Parathyroid adenoma (tissue), 2 donors: Measurements from ENCODE around the gene ACTL8.
A peak's percentile ranks its signal among the peaks of the same experiment; 100 is the strongest.

Source experiments
- H2AFZ ChIP-seq: fragments of 300-600 bp; sonication (generic); one replicate; pipeline ENCODE4 v1.7.0; 2017; ENCODE audit warnings: antibody characterized with exemption, mild to moderate bottlenecking
- H3K27ac ChIP-seq: fragments of 300-600 bp; sonication (generic); one replicate; pipeline ENCODE4 v1.7.0; 2017
- H3K27me3 ChIP-seq: fragments of 300-600 bp; sonication (generic); one replicate; pipeline ENCODE4 v1.7.0; 2017; ENCODE audit warnings: low read length; ENCODE audit not compliant: control insufficient read depth, insufficient read depth
- H3K36me3 ChIP-seq: fragments of 300-600 bp; sonication (generic); one replicate; pipeline ENCODE4 v1.7.0; 2017; ENCODE audit warnings: low read length; ENCODE audit not compliant: control insufficient read depth, insufficient read depth
- H3K4me1 ChIP-seq: fragments of 300-600 bp; sonication (generic); one replicate; pipeline ENCODE4 v1.7.0; 2017; ENCODE audit warnings: control low read depth
- H3K4me2 ChIP-seq: fragments of 300-600 bp; sonication (generic); one replicate; pipeline ENCODE4 v1.7.0; 2017; ENCODE audit warnings: low read length
- H3K4me3 ChIP-seq: fragments of 300-600 bp; sonication (generic); one replicate; pipeline ENCODE4 v1.7.0; 2017; ENCODE audit warnings: low read depth, low read length
- H3K79me2 ChIP-seq: fragments of 300-600 bp; sonication (generic); one replicate; pipeline ENCODE4 v1.7.0; 2017; ENCODE audit warnings: control low read depth
- H3K9ac ChIP-seq: fragments of 300-600 bp; sonication (generic); one replicate; pipeline ENCODE4 v1.7.0; 2017; ENCODE audit warnings: mild to moderate bottlenecking
- H3K9me3 ChIP-seq: fragments of 300-600 bp; sonication (generic); one replicate; pipeline ENCODE4 v1.7.0; 2017; ENCODE audit warnings: low read length; ENCODE audit not compliant: control insufficient read depth
- TF ChIP-seq, protein P1 (sequence below): fragments of 300-600 bp; sonication (generic); IDR thresholded peaks from one replicate; pipeline ENCODE4 v1.7.0; 2017; ENCODE audit warnings: antibody characterized with exemption, mild to moderate bottlenecking
- donor health status: primary hyperparathyroidism.

The ACTL8 gene

DNA sequence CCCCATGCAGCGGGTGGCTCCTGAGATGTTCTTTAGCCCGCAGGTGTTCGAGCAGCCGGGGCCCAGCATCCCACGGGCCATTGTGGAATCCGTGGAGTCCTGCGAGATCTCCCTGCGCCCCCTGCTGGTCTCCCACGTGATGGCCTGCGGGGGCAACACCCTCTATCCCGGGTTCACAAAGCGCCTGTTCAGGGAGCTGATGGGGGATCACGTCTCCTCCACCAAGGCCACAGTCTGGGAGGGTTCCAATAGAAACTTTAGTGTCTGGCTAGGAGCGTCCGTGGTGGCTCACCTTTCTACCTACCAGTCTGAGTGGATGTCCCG, 71.0 kb downstream of the ACTL8 start:
- Histone ChIP-seq H3K4me2 (no peak overlapping the region), H3K9me3 (no peaks in the 10 kb centered on the region), H3K9ac (no peak overlapping the region), H2AFZ (no peak overlapping the region), H3K36me3 (no peaks in the 10 kb centered on the region), H3K27me3 (no peaks in the 10 kb centered on the region), H3K4me3 (no peak overlapping the region), H3K4me1 (no peaks in the 10 kb centered on the region), H3K27ac (no peak overlapping the region), H3K79me2 (no peaks in the 10 kb centered on the region)
- TF ChIP-seq, protein P1, sequence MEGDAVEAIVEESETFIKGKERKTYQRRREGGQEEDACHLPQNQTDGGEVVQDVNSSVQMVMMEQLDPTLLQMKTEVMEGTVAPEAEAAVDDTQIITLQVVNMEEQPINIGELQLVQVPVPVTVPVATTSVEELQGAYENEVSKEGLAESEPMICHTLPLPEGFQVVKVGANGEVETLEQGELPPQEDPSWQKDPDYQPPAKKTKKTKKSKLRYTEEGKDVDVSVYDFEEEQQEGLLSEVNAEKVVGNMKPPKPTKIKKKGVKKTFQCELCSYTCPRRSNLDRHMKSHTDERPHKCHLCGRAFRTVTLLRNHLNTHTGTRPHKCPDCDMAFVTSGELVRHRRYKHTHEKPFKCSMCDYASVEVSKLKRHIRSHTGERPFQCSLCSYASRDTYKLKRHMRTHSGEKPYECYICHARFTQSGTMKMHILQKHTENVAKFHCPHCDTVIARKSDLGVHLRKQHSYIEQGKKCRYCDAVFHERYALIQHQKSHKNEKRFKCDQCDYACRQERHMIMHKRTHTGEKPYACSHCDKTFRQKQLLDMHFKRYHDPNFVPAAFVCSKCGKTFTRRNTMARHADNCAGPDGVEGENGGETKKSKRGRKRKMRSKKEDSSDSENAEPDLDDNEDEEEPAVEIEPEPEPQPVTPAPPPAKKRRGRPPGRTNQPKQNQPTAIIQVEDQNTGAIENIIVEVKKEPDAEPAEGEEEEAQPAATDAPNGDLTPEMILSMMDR: peak; percentile 31

DNA sequence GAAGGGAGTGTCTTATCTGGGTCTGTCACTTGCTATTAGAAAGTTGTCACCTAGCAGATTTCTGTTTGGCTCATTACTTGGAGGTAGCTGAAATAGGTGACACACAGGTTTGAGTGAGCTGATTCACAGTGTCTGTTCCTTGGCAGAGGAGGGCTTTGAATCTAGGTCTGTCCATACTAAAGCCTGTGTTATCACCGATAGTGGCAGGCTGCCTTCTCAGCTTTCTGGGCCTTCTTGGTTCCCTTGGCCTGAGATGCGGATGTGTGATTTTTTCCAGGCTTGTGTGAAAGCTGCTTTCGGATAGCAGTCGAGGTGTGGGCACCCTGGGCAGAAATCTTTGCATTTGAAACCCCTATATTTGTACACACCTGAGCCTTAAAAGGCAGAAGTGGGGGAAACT, 73.9 kb downstream of the ACTL8 start:
- Histone ChIP-seq H3K9ac (no peak overlapping the region), H3K9me3 (no peaks in the 10 kb centered on the region), H3K79me2 (no peaks in the 10 kb centered on the region), H3K27ac (no peak overlapping the region), H2AFZ (no peak overlapping the region), H3K4me2 (no peak overlapping the region), H3K4me1 (no peaks in the 10 kb centered on the region), H3K36me3 (no peaks in the 10 kb centered on the region), H3K27me3 (no peaks in the 10 kb centered on the region), H3K4me3 (no peak overlapping the region)
- TF ChIP-seq, protein P1: no peak

DNA sequence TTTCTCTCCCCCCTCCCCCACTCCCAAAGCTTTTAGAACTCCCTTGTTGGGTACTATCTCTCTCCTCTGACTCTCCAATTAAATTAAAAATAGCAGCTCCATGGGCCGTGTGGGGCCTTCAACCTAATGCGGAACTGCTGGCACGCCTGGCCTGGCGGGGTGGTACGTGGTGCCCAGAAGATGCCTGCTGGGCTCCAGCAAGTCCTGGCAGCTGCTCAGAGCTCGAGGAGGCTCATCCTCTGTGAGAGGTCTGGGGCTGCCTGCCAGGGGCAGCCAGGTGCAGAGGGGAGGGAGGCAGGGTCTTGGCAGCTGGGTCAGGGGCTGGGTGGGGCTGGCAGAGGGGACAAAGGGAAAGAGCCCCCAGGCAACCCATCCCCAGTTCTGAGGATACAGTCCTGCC, 74.4 kb downstream of the ACTL8 start:
- Histone ChIP-seq H3K9ac (no peak overlapping the region), H2AFZ (no peak overlapping the region), H3K36me3 (no peaks in the 10 kb centered on the region), H3K4me1 (no peaks in the 10 kb centered on the region), H3K27ac (no peak overlapping the region), H3K79me2 (no peaks in the 10 kb centered on the region), H3K4me3 (no peak overlapping the region), H3K9me3 (no peaks in the 10 kb centered on the region), H3K4me2 (no peak overlapping the region), H3K27me3 (no peaks in the 10 kb centered on the region)
- TF ChIP-seq, protein P1: no peak

DNA sequence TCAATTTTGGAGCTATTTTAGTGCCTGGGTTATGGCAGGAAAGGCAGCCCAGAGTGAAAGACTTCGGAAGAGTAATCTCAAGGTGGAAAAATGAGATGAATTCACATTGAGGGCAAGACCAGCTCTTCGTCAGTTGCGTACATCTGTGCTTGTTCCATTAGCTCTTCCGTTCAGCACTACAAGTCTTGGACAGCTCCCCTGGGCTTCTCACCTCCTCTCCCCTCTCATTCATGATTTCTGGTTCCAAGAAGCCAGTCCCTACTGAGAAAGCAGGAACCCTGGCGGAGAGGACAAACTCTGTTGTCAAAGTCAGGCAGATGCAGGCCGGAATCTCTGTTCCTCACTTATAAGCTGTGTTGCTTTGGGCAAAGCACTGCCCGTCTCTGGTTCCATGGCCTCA, 76.5 kb downstream of the ACTL8 start:
- H3K36me3 ChIP-seq: no peaks in the 10 kb centered on the region
- no peak overlapping the region for H3K27ac ChIP-seq
- H3K9ac ChIP-seq: no peak overlapping the region
- TF ChIP-seq, protein P1: no peak
- no peaks in the 10 kb centered on the region for H3K27me3 ChIP-seq
- H3K9me3 ChIP-seq: no peaks in the 10 kb centered on the region
- no peak overlapping the region for H3K4me3 ChIP-seq
- no peak overlapping the region for H2AFZ ChIP-seq
- H3K4me2 ChIP-seq: no peak overlapping the region
- no peaks in the 10 kb centered on the region for H3K79me2 ChIP-seq
- H3K4me1 ChIP-seq: no peaks in the 10 kb centered on the region

DNA sequence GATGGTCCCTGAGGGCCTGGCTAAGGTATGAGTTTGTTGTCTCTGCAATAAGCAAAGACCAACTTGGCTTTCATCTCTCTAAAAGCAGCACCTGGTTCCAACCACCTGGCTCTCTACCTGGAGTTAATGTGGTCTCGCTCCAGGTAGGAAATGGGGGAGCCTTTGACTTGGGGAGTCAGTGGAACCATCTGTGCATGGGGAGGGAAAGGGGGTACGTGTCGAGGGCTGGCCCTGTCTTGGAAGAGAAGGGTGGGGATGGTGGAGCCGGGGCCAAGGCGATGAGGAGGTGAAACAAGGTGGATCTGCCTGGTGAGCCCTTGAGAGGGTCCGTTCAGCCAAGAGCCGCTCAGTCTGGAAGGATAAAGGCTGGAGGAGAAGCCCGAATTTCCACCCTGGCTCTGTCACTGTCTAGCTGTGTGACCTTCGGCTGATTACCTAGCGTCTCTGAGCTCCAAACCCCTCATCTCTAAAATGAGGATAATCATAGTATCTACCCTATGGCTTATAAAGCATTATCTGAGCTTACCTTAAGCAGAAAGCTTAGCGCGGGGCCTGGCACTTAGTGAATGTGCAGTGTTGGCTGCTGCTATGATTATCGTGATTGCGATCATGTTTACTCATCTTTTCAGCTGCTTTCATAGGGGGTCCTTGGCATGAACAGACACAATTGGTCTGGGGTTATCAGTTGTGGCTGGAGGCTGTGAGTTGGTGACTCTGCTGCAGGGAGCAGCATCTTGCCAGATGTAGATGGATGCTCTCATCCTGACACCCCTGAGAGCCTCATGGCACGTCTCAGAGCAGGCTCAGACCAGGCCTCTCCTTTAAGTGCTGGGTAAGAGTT, 78.7 kb downstream of the ACTL8 start:
- H3K4me3 ChIP-seq: no peak overlapping the region
- no peaks in the 10 kb centered on the region for H3K4me1 ChIP-seq
- H3K9ac ChIP-seq: no peak overlapping the region
- no peaks in the 10 kb centered on the region for H3K27me3 ChIP-seq
- H3K27ac ChIP-seq: no peak overlapping the region
- no peaks in the 10 kb centered on the region for H3K79me2 ChIP-seq
- H3K4me2 ChIP-seq: no peak overlapping the region
- no peak overlapping the region for H2AFZ ChIP-seq
- TF ChIP-seq, protein P1: no peak
- H3K9me3 ChIP-seq: no peaks in the 10 kb centered on the region
- H3K36me3 ChIP-seq: no peaks in the 10 kb centered on the region
